ENCODE measurements around the gene SLC38A9. TPM values are rescaled to one million over a fixed set of nuclear protein-coding genes. Genes with fewer than 3 reads are reported as not detected.

Gene SLC38A9
- total and polyA plus RNA-seq, 2 of the 8 experiments (the other 6 are each of a cell fraction or from before 2014, with no cell fraction given), result 29.2 to 43.7 TPM

DNA sequence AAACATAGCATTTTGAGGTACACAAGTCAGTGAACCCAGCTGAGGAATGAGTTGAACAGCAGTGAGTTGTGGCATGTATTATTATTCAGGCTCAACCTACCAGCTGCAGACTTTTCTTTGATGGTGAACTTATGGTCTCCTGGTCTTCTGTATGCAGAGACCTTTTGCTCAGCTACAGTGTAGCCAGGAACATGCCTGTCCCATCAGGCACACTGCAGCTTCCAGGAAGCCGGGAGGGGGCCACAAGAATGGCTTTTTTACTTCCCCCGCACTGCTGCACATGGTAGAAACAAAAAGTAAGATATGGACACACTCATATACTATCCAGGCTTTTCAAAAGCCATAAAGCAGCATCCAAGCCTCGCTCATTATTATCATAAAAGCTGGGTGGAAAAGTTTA is 112.0 kb downstream of the SLC38A9 start (continued):
- TF ChIP-seq, protein P1, sequence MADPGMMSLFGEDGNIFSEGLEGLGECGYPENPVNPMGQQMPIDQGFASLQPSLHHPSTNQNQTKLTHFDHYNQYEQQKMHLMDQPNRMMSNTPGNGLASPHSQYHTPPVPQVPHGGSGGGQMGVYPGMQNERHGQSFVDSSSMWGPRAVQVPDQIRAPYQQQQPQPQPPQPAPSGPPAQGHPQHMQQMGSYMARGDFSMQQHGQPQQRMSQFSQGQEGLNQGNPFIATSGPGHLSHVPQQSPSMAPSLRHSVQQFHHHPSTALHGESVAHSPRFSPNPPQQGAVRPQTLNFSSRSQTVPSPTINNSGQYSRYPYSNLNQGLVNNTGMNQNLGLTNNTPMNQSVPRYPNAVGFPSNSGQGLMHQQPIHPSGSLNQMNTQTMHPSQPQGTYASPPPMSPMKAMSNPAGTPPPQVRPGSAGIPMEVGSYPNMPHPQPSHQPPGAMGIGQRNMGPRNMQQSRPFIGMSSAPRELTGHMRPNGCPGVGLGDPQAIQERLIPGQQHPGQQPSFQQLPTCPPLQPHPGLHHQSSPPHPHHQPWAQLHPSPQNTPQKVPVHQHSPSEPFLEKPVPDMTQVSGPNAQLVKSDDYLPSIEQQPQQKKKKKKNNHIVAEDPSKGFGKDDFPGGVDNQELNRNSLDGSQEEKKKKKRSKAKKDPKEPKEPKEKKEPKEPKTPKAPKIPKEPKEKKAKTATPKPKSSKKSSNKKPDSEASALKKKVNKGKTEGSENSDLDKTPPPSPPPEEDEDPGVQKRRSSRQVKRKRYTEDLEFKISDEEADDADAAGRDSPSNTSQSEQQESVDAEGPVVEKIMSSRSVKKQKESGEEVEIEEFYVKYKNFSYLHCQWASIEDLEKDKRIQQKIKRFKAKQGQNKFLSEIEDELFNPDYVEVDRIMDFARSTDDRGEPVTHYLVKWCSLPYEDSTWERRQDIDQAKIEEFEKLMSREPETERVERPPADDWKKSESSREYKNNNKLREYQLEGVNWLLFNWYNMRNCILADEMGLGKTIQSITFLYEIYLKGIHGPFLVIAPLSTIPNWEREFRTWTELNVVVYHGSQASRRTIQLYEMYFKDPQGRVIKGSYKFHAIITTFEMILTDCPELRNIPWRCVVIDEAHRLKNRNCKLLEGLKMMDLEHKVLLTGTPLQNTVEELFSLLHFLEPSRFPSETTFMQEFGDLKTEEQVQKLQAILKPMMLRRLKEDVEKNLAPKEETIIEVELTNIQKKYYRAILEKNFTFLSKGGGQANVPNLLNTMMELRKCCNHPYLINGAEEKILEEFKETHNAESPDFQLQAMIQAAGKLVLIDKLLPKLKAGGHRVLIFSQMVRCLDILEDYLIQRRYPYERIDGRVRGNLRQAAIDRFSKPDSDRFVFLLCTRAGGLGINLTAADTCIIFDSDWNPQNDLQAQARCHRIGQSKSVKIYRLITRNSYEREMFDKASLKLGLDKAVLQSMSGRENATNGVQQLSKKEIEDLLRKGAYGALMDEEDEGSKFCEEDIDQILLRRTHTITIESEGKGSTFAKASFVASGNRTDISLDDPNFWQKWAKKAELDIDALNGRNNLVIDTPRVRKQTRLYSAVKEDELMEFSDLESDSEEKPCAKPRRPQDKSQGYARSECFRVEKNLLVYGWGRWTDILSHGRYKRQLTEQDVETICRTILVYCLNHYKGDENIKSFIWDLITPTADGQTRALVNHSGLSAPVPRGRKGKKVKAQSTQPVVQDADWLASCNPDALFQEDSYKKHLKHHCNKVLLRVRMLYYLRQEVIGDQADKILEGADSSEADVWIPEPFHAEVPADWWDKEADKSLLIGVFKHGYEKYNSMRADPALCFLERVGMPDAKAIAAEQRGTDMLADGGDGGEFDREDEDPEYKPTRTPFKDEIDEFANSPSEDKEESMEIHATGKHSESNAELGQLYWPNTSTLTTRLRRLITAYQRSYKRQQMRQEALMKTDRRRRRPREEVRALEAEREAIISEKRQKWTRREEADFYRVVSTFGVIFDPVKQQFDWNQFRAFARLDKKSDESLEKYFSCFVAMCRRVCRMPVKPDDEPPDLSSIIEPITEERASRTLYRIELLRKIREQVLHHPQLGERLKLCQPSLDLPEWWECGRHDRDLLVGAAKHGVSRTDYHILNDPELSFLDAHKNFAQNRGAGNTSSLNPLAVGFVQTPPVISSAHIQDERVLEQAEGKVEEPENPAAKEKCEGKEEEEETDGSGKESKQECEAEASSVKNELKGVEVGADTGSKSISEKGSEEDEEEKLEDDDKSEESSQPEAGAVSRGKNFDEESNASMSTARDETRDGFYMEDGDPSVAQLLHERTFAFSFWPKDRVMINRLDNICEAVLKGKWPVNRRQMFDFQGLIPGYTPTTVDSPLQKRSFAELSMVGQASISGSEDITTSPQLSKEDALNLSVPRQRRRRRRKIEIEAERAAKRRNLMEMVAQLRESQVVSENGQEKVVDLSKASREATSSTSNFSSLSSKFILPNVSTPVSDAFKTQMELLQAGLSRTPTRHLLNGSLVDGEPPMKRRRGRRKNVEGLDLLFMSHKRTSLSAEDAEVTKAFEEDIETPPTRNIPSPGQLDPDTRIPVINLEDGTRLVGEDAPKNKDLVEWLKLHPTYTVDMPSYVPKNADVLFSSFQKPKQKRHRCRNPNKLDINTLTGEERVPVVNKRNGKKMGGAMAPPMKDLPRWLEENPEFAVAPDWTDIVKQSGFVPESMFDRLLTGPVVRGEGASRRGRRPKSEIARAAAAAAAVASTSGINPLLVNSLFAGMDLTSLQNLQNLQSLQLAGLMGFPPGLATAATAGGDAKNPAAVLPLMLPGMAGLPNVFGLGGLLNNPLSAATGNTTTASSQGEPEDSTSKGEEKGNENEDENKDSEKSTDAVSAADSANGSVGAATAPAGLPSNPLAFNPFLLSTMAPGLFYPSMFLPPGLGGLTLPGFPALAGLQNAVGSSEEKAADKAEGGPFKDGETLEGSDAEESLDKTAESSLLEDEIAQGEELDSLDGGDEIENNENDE (IDR thresholded peaks at IDR 0.05; ENCODE audit: insufficient replicate concordance, low read length), result no peak
- TF ChIP-seq KDM4A (IDR thresholded peaks at IDR 0.05; ENCODE audit: low read depth, low read length, severe bottlenecking), result no peak
- TF ChIP-seq TAF7 (optimal IDR thresholded peaks at IDR 0.05; ENCODE audit: borderline replicate concordance, low read depth, low read length), result no peak
- no peak for TF ChIP-seq JUN (IDR thresholded peaks at IDR 0.05; ENCODE audit: low read depth, low read length)

Data from H1 (cell line).